Erythroblast (primary cell): ENCODE results near the gene NR0B2.

Source experiments
- GATA1 ChIP-seq: IDR thresholded peaks from 2 replicates; pipeline ENCODE4 v1.6.1; 2011; ENCODE audit warnings: low read depth, mild to moderate bottlenecking, control low read depth, low read length, moderate library complexity
- POLR2A ChIP-seq: IDR thresholded peaks from 2 replicates; pipeline ENCODE4 v1.6.1; 2011; ENCODE audit warnings: mild to moderate bottlenecking, low read length

- TF ChIP-seq POLR2A (no peak), GATA1 (no peak)
Observed at GRCh38 chr1:26915204-26915842, 1.5 kb upstream of the NR0B2 start.
